SK-N-SH (cell line): ENCODE measurements around the gene SMKR1. TPM values are rescaled to one million over a fixed set of nuclear protein-coding genes. Genes with fewer than 3 reads are reported as not detected.

ENCODE experiments used
- CTCF ChIA-PET: fragments of 300-600, 350-600 bp; formaldehyde crosslinking; extraction: SDS; loops from one replicate; lab custom pipeline; 2021; lab: Yijun Ruan, JAX
- POLR2A ChIA-PET: fragments of 350-600 bp; sonication (Branson Sonifier 250); formaldehyde crosslinking; extraction: SDS; loops from one replicate; lab custom pipeline; 2020; ENCODE audit warnings: antibody characterized with exemption, inconsistent platforms; lab: Yijun Ruan, JAX
- DNase-seq: peaks from one replicate; pipeline ENCODE4 v3.0.0; 2012
- H2AFZ ChIP-seq: fragments of 200-600 bp; sonication (generic); 2 replicates; pipeline ENCODE4 v1.8.1; 2016; ENCODE audit warnings: antibody characterized with exemption, mild to moderate bottlenecking, low read depth
- H3F3A ChIP-seq: fragments of 200-600 bp; sonication (generic); replicated peaks from 2 replicates; pipeline ENCODE3; 2016; ENCODE audit warnings: antibody characterized with exemption, mild to moderate bottlenecking; ENCODE audit not compliant: insufficient read depth
- H3K27ac ChIP-seq, 2 experiments: fragments of 200-500 bp in 1 of 2; fragments of 200-600 bp in 1 of 2; sonication (Bioruptor generic) in 1 of 2; sonication (generic), shearing (Covaris generic) in 1 of 2; 2 replicates each; pipeline versions ENCODE4 v1.5.1 to v1.6.1; 2014 to 2016; ENCODE audit warnings: low read depth in 2 of 2, inconsistent platforms in 1 of 2, low read length in 1 of 2, mild to moderate bottlenecking in 1 of 2, mixed read lengths in 1 of 2
- H3K27me3 ChIP-seq: fragments of 200-600 bp; sonication (generic), shearing (Covaris generic); 2 replicates; pipeline ENCODE4 v1.6.1; 2016; ENCODE audit warnings: mixed run types; ENCODE audit not compliant: insufficient read depth
- H3K36me3 ChIP-seq, 2 experiments: fragments of 200-500 bp in 1 of 2; fragments of 200-600 bp in 1 of 2; sonication (Bioruptor generic) in 1 of 2; sonication (generic) in 1 of 2; replicated peaks in 1 of 2; 2 replicates each; pipeline versions ENCODE3 to v1.5.1; 2014 to 2016; ENCODE audit warnings: low read length in 1 of 2, mild to moderate bottlenecking in 1 of 2; ENCODE audit not compliant: insufficient read depth in 2 of 2, control insufficient read depth in 1 of 2
- H3K4me1 ChIP-seq, 2 experiments: fragments of 200-500 bp in 1 of 2; fragments of 200-600 bp in 1 of 2; sonication (Bioruptor generic) in 1 of 2; sonication (generic), shearing (Covaris generic) in 1 of 2; 2 replicates each; pipeline versions ENCODE4 v1.5.1 to v1.6.1; 2014 to 2016; ENCODE audit warnings: low read depth in 1 of 2, low read length in 1 of 2, mixed run types in 1 of 2; ENCODE audit not compliant: insufficient read depth in 2 of 2, control insufficient read depth in 1 of 2
- H3K4me2 ChIP-seq: fragments of 200-600 bp; sonication (generic), shearing (Covaris generic); 2 replicates; pipeline ENCODE4 v1.6.1; 2017; ENCODE audit warnings: mixed run types
- H3K4me3 ChIP-seq, 2 experiments: fragments of 200-500 bp in 1 of 2; fragments of 200-600 bp in 1 of 2; sonication (Bioruptor generic) in 1 of 2; sonication (generic), shearing (Covaris generic) in 1 of 2; 2 replicates each; pipeline versions ENCODE4 v1.5.1 to v1.8.1; 2014 to 2016; ENCODE audit warnings: low read depth in 2 of 2, inconsistent platforms in 1 of 2, low read length in 1 of 2, mild to moderate bottlenecking in 1 of 2, mixed read lengths in 1 of 2, moderate library complexity in 1 of 2
- H3K79me2 ChIP-seq: fragments of 200-600 bp; sonication (generic); 2 replicates; pipeline ENCODE4 v1.8.1; 2017; ENCODE audit warnings: mild to moderate bottlenecking; ENCODE audit not compliant: insufficient read depth
- H3K9ac ChIP-seq: fragments of 200-600 bp; sonication (generic); 2 replicates; pipeline ENCODE4 v1.6.1; 2017; ENCODE audit warnings: mixed run types
- H3K9me2 ChIP-seq: fragments of 200-600 bp; sonication (generic); 2 replicates; pipeline ENCODE4 v1.6.1; 2017; ENCODE audit warnings: mixed run types
- H3K9me3 ChIP-seq: fragments of 200-600 bp; sonication (generic); 2 replicates; pipeline ENCODE4 v1.6.1; 2017; ENCODE audit warnings: mixed run types, mild to moderate bottlenecking, moderate library complexity
- H4K20me1 ChIP-seq: fragments of 200-600 bp; sonication (generic); 2 replicates; pipeline ENCODE4 v1.6.1; 2017; ENCODE audit warnings: mild to moderate bottlenecking, mixed run types; ENCODE audit not compliant: insufficient read depth
- ELF1 ChIP-seq: IDR thresholded peaks from 2 replicates; pipeline ENCODE4 v1.4.0; 2012
- EZH2phosphoT487 ChIP-seq: fragments of 200-600 bp; sonication (generic); IDR thresholded peaks from 2 replicates; pipeline ENCODE4 v1.6.1; 2017; ENCODE audit warnings: low read depth, mixed run types, mild to moderate bottlenecking, antibody characterized with exemption, moderate library complexity, borderline replicate concordance
- FOXM1 ChIP-seq: IDR thresholded peaks from 2 replicates; pipeline ENCODE4 v1.4.0; 2012; ENCODE audit warnings: low read depth, mild to moderate bottlenecking
- GABPA ChIP-seq: IDR thresholded peaks from 2 replicates; pipeline ENCODE4 v1.4.0; 2012; ENCODE audit warnings: low read depth, mild to moderate bottlenecking
- JUND ChIP-seq: IDR thresholded peaks from 2 replicates; pipeline ENCODE4 v1.4.0; 2012
- MAX ChIP-seq: IDR thresholded peaks from 2 replicates; pipeline ENCODE4 v1.4.0; 2012; ENCODE audit warnings: low read depth
- NFIC ChIP-seq: IDR thresholded peaks from 2 replicates; pipeline ENCODE4 v1.4.0; 2012; ENCODE audit warnings: borderline replicate concordance
- PBX3 ChIP-seq: IDR thresholded peaks from 2 replicates; pipeline ENCODE4; 2012
- POLR2AphosphoS5 ChIP-seq: IDR thresholded peaks from 2 replicates; pipeline ENCODE4 v1.6.1; 2012; ENCODE audit warnings: low read depth, low read length
- REST ChIP-seq: IDR thresholded peaks from 2 replicates; pipeline ENCODE4 v1.6.1; 2012; ENCODE audit warnings: mild to moderate bottlenecking, low read depth, low read length, moderate library complexity
- RFX5 ChIP-seq: IDR thresholded peaks from 2 replicates; pipeline ENCODE4 v1.6.1; 2012; ENCODE audit warnings: mild to moderate bottlenecking, improper control_type of control experiment, low read length
- RXRA ChIP-seq: IDR thresholded peaks from 2 replicates; pipeline ENCODE4 v1.4.0; 2012; ENCODE audit warnings: low read depth, mild to moderate bottlenecking, borderline replicate concordance
- TAF1 ChIP-seq: IDR thresholded peaks from 2 replicates; pipeline ENCODE4 v1.6.1; 2012; ENCODE audit warnings: low read depth, mild to moderate bottlenecking, low read length, moderate library complexity, borderline replicate concordance
- USF2 ChIP-seq: fragments of 150-350 bp; IDR thresholded peaks from 2 replicates; pipeline ENCODE4 v1.6.1; 2017; ENCODE audit warnings: antibody characterized with exemption, low read length, low read depth, borderline replicate concordance
- YY1 ChIP-seq: IDR thresholded peaks from 2 replicates; pipeline ENCODE4 v1.4.0; 2012; ENCODE audit warnings: low read depth, mild to moderate bottlenecking
- WGBS: methylation state at CpG from one replicate; pipeline ENCODE4 v1.1.6; 2017; ENCODE audit warnings: low lambda C conversion rate; 5-methylcytosine and 5-hydroxymethylcytosine counted together
- polyA plus RNA-seq, 3 experiments: library from polyadenylated mRNA; depleted of rRNA; stranded (reverse); fragments of >200 nt; gene quantifications; 2 replicates each; pipeline ENCODE4 v1.2.3, GENCODE V29; 2012
- TF ChIP-seq, protein P1 (sequence below): fragments of 150-350 bp; IDR thresholded peaks from 2 replicates; pipeline ENCODE4 v1.6.1; 2016; ENCODE audit warnings: mild to moderate bottlenecking, low read depth, low read length
- TF ChIP-seq, protein P2 (sequence below): fragments of 200-600 bp; sonication (generic); IDR thresholded peaks from 2 replicates; pipeline ENCODE4 v1.6.1; 2017; ENCODE audit warnings: antibody characterized with exemption, mild to moderate bottlenecking, moderate library complexity

Gene SMKR1
- polyA plus RNA-seq, 1 of the 3 experiments (the other 2 are of a cell fraction), result 8.1 TPM

DNA sequence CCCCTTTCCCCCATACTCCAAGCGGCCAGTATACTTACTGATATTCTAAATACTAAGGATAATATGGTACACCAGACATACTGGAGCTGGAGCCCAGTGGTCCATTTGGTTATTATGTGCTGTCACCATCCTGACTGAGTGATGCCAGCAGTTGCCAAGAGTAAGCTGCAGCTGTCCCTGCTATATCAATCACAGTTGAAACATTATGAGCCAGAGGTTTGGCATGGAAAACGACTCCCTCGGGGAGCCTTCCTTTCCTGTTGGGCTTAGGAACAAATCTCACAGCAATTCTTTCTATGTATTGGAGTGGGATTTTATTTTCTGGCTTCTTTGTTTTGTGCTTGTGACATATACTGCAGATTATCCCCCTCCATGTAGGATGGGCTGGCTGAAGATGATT, 35.5 kb upstream of the SMKR1 start:
- POLR2A ChIA-PET, result interaction anchor here (0.5 kb wide), 1 partner anchor 231 kb away, joined by 4 read pairs; no protein-coding TSS in a partner anchor
- CTCF ChIA-PET, result interaction anchor here (11.3 to 14.8 kb wide), 3 partner anchors 95 to 248 kb away, joined by 128 to 397 read pairs (median 153); no protein-coding TSS in a partner anchor

More for the DNA sequence above, 35.5 kb upstream of the SMKR1 start:
- Histone ChIP-seq H3K9ac (no peak overlapping the region), H3K9me2 (no peaks in the 10 kb centered on the region), H4K20me1 (no peaks in the 10 kb centered on the region), H3K36me3 (peaks cover 0 to 14% of the 10 kb centered on the region in 2 experiments), H3F3A (no peaks in the 10 kb centered on the region), H3K9me3 (no peaks in the 10 kb centered on the region), H3K79me2 (no peaks in the 10 kb centered on the region), H3K27me3 (no peaks in the 10 kb centered on the region), H2AFZ (no peak overlapping the region), H3K4me2 (no peak overlapping the region), H3K4me3 (no peak overlapping the region), H3K4me1 (peaks cover 0 to 23% of the 10 kb centered on the region in 2 experiments; a peak in 2 of 4 replicates), H3K27ac (no peak overlapping the region)
- TF ChIP-seq EZH2phosphoT487 (no peak), ELF1 (no peak), USF2 (no peak), RFX5 (no peak), GABPA (no peak), REST (no peak), MAX (no peak), JUND (no peak), FOXM1 (no peak), RXRA (no peak), YY1 (no peak), PBX3 (no peak), TAF1 (no peak), NFIC (no peak), POLR2AphosphoS5 (no peak)
- TF ChIP-seq, protein P1, sequence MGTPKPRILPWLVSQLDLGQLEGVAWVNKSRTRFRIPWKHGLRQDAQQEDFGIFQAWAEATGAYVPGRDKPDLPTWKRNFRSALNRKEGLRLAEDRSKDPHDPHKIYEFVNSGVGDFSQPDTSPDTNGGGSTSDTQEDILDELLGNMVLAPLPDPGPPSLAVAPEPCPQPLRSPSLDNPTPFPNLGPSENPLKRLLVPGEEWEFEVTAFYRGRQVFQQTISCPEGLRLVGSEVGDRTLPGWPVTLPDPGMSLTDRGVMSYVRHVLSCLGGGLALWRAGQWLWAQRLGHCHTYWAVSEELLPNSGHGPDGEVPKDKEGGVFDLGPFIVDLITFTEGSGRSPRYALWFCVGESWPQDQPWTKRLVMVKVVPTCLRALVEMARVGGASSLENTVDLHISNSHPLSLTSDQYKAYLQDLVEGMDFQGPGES, result no peak
- TF ChIP-seq, protein P2, sequence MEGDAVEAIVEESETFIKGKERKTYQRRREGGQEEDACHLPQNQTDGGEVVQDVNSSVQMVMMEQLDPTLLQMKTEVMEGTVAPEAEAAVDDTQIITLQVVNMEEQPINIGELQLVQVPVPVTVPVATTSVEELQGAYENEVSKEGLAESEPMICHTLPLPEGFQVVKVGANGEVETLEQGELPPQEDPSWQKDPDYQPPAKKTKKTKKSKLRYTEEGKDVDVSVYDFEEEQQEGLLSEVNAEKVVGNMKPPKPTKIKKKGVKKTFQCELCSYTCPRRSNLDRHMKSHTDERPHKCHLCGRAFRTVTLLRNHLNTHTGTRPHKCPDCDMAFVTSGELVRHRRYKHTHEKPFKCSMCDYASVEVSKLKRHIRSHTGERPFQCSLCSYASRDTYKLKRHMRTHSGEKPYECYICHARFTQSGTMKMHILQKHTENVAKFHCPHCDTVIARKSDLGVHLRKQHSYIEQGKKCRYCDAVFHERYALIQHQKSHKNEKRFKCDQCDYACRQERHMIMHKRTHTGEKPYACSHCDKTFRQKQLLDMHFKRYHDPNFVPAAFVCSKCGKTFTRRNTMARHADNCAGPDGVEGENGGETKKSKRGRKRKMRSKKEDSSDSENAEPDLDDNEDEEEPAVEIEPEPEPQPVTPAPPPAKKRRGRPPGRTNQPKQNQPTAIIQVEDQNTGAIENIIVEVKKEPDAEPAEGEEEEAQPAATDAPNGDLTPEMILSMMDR, result no peak
- DNase-seq, result no peak
- 94% methylated on average over 3 of the region's 3 CpGs for WGBS
